Measurements from ENCODE around the gene DGKE.

DGKE gene

GRCh38 chr17:56849131-56849530, 15.2 kb downstream of the DGKE start:
- no peak for DNase-seq (ENCODE audit: low spot score)

GRCh38 chr17:56850591-56850990, 16.6 kb downstream of the DGKE start:
- no peak for DNase-seq (ENCODE audit: low spot score)

GRCh38 chr17:56851008-56851407, 17.1 kb downstream of the DGKE start:
- DNase-seq (ENCODE audit: low spot score) = no peak

GRCh38 chr17:56861899-56862298, 27.9 kb downstream of the DGKE start:
- DNase-seq (ENCODE audit: low spot score) = no peak

- DNase-seq (ENCODE audit: low spot score) = no peak
Observed at GRCh38 chr17:56863974-56864373, 30.0 kb downstream of the DGKE start.

- no peak for DNase-seq (ENCODE audit: low spot score)
Observed at GRCh38 chr17:56866076-56866475, 32.1 kb downstream of the DGKE start.

- no peak for DNase-seq (ENCODE audit: low spot score)
Observed at GRCh38 chr17:56866496-56866895, 32.5 kb downstream of the DGKE start.

- DNase-seq (ENCODE audit: low spot score) = no peak
Observed at GRCh38 chr17:56867948-56868376, 34.0 kb downstream of the DGKE start.

GRCh38 chr17:56868716-56869115, 34.8 kb downstream of the DGKE start:
- no peak for DNase-seq (ENCODE audit: low spot score)

- no peak for DNase-seq (ENCODE audit: low spot score)
Observed at GRCh38 chr17:56870081-56870651, 36.2 kb downstream of the DGKE start.

GRCh38 chr17:56876766-56877179, 42.8 kb downstream of the DGKE start:
- DNase-seq (ENCODE audit: low spot score) = no peak

- no peak for DNase-seq (ENCODE audit: low spot score)
Observed at GRCh38 chr17:56879280-56879679, 45.3 kb downstream of the DGKE start.

GRCh38 chr17:56880133-56880532, 46.2 kb downstream of the DGKE start:
- DNase-seq (ENCODE audit: low spot score) = no peak

- DNase-seq (ENCODE audit: low spot score) = no peak
Observed at GRCh38 chr17:56880571-56880970, 46.6 kb downstream of the DGKE start.

- DNase-seq (ENCODE audit: low spot score) = no peak
Observed at GRCh38 chr17:56881685-56882295, 47.8 kb downstream of the DGKE start.

GRCh38 chr17:56883616-56884015, 49.7 kb downstream of the DGKE start:
- no peak for DNase-seq (ENCODE audit: low spot score)

- no peak for DNase-seq (ENCODE audit: low spot score)
Observed at GRCh38 chr17:56884483-56885311, 50.7 kb downstream of the DGKE start.

GRCh38 chr17:56885312-56885657, 51.3 kb downstream of the DGKE start:
- DNase-seq (ENCODE audit: low spot score) = no peak

- DNase-seq (ENCODE audit: low spot score) = no peak
Observed at GRCh38 chr17:56886288-56886731, 52.4 kb downstream of the DGKE start.

- no peak for DNase-seq (ENCODE audit: low spot score)
Observed at GRCh38 chr17:56887105-56887504, 53.2 kb downstream of the DGKE start.

- DNase-seq (ENCODE audit: low spot score) = no peak
Observed at GRCh38 chr17:56887552-56888467, 53.9 kb downstream of the DGKE start.

- no peak for DNase-seq (ENCODE audit: low spot score)
Observed at GRCh38 chr17:56890390-56890789, 56.4 kb downstream of the DGKE start.

All from putamen (tissue), 1 donor.